DMS79 treated with DMSO at 0.1 percent for 48 hours (cell line): ENCODE data around the gene MTMR8.
"Not testable (repeated sequence)": the region's sequence is repeated elsewhere in the genome, so short reads cannot be mapped to it uniquely, and the experiment has no call there.

Source experiments
- DNase-seq: peaks from one replicate; lab custom pipeline; 2025; lab: John Stamatoyannopoulos, UW

MTMR8 gene

DNA sequence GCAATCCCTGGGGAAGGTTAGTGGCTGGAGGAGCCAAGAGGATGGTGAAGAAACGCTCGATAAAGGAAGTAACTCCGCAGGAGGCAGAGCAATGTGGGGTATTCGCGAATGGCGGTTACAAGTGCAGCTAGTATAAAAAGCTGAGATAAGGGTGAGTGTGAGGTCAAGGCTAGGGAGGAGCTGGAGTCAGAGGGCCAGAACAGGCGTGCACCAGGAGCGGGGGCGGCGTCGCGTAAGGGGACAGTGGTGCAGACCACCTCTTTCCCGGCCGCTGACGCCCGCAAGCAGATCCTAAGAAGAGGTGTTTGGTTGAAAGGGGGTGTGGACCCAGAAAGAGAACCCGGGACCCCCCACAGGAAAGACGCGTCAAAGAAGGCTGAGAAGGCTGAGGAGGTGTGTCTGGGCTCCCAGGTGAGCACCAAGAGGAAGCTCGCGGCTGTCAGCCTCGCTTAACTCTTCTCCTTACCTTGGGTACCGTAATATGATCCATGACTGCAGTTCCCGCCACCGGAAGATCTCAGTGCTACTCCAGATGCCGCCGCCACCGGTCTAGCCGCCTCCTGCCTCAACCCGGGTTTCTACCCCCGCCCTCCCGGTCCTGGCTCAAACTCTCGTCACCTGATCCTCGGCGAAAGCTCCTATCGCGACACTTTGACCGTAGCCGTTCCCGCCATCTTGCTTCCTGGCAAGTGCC is at the start of gene MTMR8:
MTMR8 (minus strand) TSS at position 579 of the 694 bp plus-strand sequence; CDS start at position 490, 89 bp downstream.
- no peak for DNase-seq

DNA sequence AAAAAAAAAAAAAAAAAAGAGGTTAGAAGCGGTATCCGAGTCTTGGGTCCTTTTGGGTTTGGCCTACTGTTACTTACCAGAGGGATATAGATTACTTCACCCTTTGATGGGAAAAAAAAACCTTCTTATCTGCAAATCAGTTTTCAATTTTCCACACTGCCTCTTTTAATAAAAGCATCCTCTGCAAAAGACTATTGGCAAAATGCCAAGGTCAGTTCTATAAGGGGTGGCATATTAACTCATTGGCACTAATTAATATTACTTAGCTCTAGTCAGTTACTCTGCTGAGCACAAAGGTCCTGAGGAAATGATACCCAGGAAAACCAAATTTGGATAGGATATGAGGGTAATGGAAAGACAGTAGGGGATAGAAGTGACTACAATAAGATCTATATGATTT is 44.3 kb upstream of the MTMR8 start:
- DNase-seq: no peak

- no peak for DNase-seq
Measured at GRCh38 chrX:64437665-64438064, 42.4 kb upstream of the MTMR8 start.

DNA sequence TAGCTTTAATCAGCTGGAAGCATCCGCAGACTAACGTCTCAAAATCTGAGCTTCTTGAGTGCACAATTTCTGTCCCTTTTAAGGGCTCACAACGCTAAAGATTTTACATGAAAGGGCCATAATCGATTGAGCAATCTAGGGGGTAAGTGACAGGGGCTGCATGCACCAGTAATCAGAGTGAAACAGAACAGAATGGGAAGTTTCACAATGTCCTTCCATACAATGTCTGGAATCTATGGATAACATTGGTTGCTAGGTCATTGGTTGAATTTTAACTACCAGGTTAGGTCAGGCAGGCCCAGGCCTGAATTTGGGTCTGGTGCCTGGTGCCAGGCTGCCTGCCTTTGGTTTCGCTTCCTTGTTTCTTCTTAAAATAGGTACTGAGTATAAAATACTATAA is 42.0 kb upstream of the MTMR8 start:
- no peak for DNase-seq

DNA sequence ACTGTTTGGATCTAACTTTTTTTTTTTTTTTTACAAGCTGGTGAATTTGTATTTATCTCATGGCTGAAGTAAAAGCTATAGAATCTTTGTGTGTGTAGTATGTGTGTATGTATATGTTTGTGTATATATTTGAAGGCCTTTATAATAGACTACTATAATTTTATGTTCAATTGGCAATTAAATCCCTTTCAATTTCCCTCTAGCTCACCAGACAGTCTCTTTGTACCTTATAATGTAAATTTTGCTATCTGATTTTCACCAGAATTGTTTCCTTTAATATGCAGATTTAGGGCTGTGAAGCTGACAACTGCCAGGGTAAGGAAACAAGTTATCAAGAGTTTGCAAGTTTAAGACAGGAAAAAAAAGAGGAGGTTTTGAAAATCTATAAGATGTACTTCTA is 33.1 kb upstream of the MTMR8 start:
- no peak for DNase-seq

DNA sequence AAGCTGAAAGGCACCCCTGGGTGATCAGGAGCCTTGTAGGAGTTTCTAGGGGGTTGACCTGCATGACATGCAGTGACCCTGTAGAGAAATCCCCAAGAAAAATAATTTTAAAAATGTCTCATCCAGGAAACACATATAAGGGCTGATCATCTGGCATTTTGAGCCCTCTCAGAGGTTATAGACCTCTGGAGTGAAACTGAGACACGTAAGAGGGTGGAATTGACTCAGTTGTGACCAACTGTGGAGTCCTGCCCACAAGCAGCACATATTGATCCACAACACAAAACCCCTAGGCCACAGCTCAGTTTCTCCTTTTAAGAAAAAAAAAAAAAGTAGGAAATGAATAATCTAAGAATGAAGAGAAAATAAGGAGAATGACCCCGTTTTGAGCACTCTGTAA is 32.5 kb upstream of the MTMR8 start:
- no peak for DNase-seq

- no peak for DNase-seq
Measured at GRCh38 chrX:64427281-64427680, 32.0 kb upstream of the MTMR8 start.

- DNase-seq: not testable (repeated sequence)
Measured at GRCh38 chrX:64409730-64410129, 14.5 kb upstream of the MTMR8 start.

- no peak for DNase-seq
Measured at GRCh38 chrX:64398088-64398487, 2.8 kb upstream of the MTMR8 start.

DNA sequence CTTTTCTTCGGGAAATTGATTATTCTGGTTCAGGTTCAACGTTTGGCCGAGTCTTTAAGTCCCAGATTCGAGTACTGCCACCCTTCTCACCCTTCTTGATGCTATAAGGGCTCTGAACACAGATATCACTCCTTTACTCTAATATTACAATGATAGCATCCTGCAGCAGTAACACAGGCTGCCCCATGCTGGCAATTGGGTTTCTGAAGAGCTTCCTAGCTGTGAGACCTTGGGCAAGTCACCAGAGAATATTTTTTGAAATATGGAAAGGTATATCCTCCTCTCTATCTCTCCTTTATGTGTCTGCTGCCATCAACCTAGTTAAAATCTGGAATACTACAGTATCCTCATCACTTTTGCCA is 297 bp upstream of the MTMR8 start:
- DNase-seq: no peak

DNA sequence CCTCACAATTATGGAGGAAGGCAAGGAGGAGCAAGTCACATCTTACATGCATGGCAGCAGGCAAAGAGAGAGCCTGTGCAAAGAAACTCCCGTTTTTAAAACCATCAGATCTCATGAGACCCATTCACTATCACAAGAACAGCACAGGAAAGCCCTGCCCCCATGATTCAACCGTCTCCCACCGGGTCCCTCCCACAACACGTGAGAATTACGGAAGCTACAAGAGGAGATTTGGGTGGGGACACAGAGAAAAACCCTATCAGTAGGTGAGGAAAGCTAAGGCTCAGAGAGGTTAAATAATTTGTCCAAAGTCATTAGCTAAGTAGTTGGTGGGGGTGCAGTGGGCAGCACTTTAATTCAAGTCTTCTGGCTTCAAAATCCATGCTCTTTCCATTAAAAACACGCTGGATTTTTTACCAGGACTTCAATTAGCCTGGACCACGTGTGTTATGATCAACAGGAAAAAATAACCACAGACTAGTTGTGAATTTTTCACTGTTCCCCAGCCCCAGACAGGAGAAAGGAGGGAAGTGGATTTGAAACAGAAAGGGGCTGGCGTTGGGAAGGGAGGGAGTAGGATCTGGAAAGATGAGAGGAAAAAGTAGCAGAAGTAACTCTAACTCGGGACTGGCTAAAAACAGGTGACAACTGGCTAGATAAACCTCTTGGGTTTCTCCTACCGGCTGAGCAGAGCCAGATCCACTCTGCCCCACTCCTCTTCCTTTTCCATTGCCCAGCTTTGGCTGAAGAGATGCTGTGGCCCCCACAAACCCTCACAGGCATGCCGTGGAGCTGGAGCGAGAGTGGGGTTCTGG is 986 bp downstream of the MTMR8 start:
- DNase-seq: no peak

GRCh38 chrX:64389489-64389888 is 5.8 kb downstream of the MTMR8 start:
- DNase-seq: no peak

DNA sequence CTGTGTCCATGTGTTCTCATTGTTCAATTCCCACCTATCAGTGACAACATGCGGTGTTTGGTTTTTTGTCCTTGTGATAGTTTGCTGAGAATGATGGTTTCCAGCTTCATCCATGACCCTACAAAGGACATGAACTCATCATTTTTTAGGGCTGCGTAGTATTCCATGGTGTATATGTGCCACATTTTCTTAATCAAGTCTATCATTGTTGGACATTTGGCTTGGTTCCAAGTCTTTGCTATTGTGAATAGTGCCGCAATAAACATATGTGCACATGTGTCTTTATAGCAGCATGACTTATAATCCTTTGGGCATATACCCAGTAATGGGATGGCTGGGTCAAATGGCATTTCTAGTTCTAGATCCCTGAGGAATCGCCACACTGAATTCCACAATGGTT is 14.5 kb downstream of the MTMR8 start:
- not testable (repeated sequence) for DNase-seq

- DNase-seq: no peak
Measured at GRCh38 chrX:64379924-64380323, 15.3 kb downstream of the MTMR8 start.

- DNase-seq: no peak
Measured at GRCh38 chrX:64377753-64378152, 17.5 kb downstream of the MTMR8 start.

DNA sequence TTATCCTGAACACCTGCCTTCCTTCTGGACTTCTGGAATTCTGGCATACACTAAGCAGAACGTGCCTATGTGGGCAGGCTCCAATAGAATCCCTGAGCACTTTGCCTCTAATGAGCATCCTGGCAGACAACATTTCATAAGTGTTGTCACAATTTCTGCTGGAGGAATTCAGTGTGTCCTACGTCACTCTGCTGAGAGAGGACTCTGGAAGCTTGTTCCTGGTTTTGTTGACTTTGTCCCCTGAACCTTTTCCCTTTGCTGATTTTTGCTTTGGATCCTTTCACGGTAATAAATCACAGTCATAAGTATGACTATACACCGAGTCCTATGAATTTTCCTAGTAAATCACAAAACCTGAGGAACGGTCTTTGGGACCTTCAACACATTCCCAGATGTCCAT is 43.2 kb downstream of the MTMR8 start:
- no peak for DNase-seq

GRCh38 chrX:64350521-64350920 is 44.7 kb downstream of the MTMR8 start:
- no peak for DNase-seq

GRCh38 chrX:64350047-64350446 is 45.2 kb downstream of the MTMR8 start:
- DNase-seq: no peak

DNA sequence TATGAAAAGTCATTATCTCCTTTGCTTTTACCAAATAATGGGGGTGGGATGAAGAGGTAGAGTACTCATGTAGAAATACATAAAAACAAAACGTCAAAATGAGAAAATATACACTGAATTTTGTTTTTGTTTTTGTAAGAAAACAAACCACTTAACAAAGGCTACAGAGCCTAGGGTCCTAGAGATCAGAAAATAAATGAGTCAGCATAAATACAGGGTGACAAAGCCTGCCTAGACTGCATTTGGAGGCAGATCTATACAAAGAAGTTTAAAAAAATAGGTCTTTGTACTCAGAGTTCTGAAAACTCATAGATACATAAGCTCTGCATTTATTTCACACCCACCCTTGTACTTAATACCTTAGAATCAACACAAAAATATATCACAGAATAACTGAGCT is 52.4 kb downstream of the MTMR8 start:
- DNase-seq: no peak

GRCh38 chrX:64338296-64338695 is 57.0 kb downstream of the MTMR8 start:
- no peak for DNase-seq

GRCh38 chrX:64334467-64334866 is 60.8 kb downstream of the MTMR8 start:
- DNase-seq: no peak

- DNase-seq: no peak
Measured at GRCh38 chrX:64330284-64330683, 65.0 kb downstream of the MTMR8 start.

DNA sequence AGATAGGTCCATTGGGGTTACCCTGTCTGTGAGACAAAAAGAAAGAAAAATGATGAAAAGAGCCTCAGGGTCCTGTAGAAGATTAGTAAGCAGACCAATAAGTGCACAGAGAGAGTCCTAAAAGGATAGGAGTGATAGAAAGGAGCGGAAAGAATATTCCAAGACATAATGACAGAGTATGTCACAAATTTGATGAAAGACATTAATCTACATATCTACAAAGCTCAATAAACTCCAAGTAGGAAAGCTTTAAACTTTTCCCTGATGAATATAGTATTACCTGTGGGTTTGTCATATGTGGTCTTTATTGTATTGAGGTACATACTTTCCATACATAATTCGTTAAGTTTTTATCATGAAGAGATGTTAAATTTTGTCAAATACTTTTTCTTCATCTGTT is 73.7 kb downstream of the MTMR8 start:
- DNase-seq: no peak

GRCh38 chrX:64313624-64314023 is 81.6 kb downstream of the MTMR8 start:
- no peak for DNase-seq
